Measurements from ENCODE around the gene CLINT1.

The CLINT1 gene

GRCh38 chr5:157756122-157756521, 102.8 kb downstream of the CLINT1 start:
- DNase-seq: no peak

- no peak for DNase-seq
Observed at GRCh38 chr5:157750320-157750719, 108.6 kb downstream of the CLINT1 start.

GRCh38 chr5:157749462-157749799, 109.5 kb downstream of the CLINT1 start:
- DNase-seq: no peak

GRCh38 chr5:157748760-157749461, 110.0 kb downstream of the CLINT1 start:
- DNase-seq: no peak

- no peak for DNase-seq
Observed at GRCh38 chr5:157747766-157748700, 110.9 kb downstream of the CLINT1 start.

GRCh38 chr5:157747173-157747740, 111.7 kb downstream of the CLINT1 start:
- DNase-seq: no peak

DNA sequence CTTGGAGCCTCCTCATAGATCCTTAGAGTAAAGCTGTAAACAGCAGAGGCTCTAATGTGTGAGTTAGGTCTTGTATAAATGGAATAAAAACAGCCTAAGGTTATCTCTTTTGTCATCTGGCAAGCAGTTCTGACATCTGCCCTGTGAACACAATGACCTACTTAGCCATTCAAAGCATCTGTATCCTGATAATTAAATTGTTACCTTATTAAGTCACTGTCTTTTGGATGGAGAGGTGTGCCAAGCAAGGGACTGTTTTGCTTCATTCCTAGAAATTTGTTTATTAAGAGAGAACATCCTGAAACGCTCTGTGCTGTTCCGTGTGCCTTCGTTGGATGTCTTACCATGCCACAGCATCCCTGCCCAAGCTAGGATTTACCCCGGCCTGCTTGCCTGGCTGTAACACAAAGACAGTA, 113.9 kb downstream of the CLINT1 start:
- no peak for DNase-seq

GRCh38 chr5:157744051-157745011, 114.6 kb downstream of the CLINT1 start:
- DNase-seq: no peak

DNA sequence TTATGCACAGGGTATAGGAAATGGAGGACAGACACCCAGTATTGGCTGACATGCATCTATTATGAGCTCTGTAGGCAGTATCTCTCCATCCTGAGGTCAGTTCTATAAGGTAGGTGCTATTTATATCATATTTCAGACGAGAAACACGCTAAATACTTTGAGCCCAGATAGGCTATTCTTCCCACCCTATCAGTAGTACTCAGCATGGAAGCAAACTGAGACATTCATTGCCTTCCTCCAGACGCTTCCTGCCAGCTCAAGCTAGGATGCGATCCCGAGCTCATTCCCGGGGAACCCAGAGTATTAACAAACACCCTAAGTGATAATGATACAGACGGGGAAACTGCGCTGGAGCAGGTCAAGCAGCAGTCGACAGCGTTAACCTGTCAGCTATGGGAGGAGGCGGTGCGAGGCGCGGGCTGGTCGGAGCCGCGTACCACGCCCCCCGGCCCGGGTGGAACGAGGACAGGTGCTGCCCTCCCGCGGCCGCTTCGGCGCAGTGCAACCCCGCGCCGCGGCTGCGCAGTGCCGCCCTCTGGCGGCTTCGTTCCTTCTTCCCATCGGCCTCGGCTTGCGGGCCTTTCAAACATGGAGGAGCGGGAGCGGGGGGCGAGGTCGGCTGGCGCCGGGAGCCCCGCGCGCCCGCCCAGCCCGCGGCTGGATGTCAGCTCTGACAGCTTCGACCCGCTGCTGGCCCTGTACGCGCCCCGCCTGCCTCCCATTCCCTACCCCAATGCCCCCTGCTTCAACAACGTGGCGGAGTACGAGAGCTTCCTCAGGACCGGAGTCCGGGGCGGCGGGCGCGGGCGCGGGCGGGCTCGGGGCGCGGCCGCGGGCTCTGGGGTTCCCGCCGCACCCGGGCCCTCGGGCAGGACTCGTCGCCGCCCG, 115.5 kb downstream of the CLINT1 start, which contains the start of gene LSM11:
LSM11 (plus strand) TSS at position 550 of the 888 bp plus-strand sequence; CDS start at position 589, 39 bp downstream.
- DNase-seq: peak; percentile 18

DNA sequence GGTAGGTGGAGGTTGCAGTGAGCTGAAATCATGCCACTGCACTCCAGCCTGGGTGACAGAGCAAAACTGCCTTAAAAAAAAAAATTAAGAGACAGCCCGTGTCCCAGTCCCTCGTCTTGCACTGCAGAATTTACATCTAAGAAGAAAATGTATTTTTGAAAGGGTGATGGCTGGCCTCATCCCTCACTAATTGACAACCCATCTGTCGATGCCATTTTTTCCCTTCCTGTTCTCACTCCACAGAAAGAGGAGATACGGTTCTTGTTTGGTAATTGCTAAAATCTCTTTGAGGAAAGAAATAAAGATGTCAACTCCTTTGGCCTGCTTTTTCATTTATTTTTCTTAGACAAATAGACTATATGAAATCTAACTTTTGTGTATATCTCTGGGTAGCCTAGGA, 117.8 kb downstream of the CLINT1 start:
- DNase-seq: no peak

- no peak for DNase-seq
Observed at GRCh38 chr5:157740229-157740610, 118.7 kb downstream of the CLINT1 start.

DNA sequence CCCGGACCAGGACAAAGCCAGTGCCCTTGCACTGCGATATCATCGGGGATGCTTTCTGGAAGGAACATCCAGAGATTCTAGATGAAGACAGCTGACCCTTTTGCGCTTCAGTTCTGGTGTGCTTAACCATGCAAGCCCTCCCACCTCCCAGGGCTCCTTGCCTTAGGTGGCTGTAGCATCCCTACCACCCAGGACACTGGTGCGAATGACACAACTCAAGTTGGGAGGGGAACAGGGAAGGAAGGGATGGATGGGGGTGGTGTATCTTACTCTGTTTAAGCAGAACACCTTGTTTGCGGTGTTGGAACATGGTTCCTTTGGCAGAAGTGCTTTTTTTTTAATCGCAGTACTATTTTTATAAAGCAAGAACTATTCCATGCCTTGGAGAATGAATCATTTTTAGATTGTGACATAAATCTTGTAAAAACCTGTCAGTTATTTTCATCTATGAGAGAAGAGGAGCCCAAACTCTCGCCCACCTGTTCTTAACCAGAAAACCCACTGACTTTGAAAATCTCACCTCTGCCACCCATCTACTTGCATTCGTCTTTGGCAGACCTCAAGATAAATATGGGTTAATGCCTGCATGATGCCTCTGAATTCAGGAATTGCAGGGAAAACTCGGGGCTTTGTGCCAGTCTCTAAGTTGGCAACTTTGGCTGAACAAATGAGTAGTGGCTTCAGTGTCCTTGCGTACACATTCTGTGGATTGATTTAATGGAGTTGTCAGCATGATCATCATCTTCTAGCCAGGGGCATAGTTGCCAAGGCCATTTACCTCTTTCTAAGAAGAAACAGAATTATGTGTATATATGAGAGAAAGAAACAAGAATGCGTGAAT, 119.3 kb downstream of the CLINT1 start:
- DNase-seq: no peak

DNA sequence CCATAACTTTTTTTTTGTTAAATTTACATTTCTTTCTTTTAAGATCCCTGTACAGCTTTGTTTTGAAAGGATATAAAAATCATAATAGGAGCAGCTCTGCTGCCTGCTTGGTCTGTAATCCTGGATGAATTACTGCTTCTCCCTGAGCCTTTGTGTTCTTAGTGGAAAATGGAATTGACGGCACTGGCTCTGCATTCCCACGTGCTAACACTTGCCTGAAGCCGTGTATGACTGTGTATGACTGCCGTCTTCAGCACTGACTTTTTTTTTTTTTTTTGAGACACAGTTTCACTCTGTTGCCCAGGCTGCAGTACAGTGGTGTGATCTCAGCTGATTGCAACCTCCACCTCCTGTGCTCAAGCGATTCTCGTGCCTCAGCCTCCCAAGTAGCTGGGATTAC, 123.0 kb downstream of the CLINT1 start:
- no peak for DNase-seq
